Measurements from ENCODE around the gene TUBG2.

DNA sequence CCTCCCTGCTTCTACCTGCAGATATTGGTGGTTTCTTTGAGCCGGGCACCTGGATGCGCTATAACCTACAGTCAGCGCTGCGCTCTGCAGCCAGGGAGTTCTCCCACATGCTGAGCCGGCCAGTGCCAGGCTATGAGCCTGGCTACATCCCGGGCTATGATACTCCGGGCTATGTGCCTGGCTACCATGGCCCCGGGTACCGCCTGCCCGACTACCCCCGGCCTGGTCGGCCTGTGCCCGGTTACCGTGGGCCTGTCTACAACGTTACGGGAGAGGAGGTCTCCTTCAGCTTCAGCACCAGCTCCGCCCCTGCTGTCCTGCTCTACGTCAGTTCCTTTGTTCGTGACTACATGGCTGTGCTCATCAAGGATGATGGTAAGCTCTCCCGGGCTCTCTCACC lies 36.4 kb downstream of the TUBG2 start:
- TF ChIP-seq, protein P1, sequence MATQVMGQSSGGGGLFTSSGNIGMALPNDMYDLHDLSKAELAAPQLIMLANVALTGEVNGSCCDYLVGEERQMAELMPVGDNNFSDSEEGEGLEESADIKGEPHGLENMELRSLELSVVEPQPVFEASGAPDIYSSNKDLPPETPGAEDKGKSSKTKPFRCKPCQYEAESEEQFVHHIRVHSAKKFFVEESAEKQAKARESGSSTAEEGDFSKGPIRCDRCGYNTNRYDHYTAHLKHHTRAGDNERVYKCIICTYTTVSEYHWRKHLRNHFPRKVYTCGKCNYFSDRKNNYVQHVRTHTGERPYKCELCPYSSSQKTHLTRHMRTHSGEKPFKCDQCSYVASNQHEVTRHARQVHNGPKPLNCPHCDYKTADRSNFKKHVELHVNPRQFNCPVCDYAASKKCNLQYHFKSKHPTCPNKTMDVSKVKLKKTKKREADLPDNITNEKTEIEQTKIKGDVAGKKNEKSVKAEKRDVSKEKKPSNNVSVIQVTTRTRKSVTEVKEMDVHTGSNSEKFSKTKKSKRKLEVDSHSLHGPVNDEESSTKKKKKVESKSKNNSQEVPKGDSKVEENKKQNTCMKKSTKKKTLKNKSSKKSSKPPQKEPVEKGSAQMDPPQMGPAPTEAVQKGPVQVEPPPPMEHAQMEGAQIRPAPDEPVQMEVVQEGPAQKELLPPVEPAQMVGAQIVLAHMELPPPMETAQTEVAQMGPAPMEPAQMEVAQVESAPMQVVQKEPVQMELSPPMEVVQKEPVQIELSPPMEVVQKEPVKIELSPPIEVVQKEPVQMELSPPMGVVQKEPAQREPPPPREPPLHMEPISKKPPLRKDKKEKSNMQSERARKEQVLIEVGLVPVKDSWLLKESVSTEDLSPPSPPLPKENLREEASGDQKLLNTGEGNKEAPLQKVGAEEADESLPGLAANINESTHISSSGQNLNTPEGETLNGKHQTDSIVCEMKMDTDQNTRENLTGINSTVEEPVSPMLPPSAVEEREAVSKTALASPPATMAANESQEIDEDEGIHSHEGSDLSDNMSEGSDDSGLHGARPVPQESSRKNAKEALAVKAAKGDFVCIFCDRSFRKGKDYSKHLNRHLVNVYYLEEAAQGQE (IDR thresholded peaks at IDR 0.05; ENCODE audit: low read depth, low read length) = no peak
- TF ChIP-seq EZH2phosphoT487 (IDR thresholded peaks at IDR 0.05; ENCODE audit: borderline replicate concordance, low read depth) (no peak), CTCF (IDR thresholded peaks at IDR 0.05) (no peak), GATA2 (CRISPR knock-in tag; IDR thresholded peaks at IDR 0.05) (no peak), YY1 (IDR thresholded peaks at IDR 0.05; ENCODE audit: low read depth) (no peak), EP300 (IDR thresholded peaks at IDR 0.05; ENCODE audit: borderline replicate concordance in 1 of 2, low read depth in 1 of 2, low read length in 1 of 2) (no peak), TEAD4 (IDR thresholded peaks at IDR 0.05; ENCODE audit: borderline replicate concordance, insufficient read depth) (no peak), NRF1 (IDR thresholded peaks at IDR 0.05; ENCODE audit: low read depth, low read length) (no peak), TAF1 (IDR thresholded peaks at IDR 0.05; ENCODE audit: borderline replicate concordance, low read depth, low read length) (no peak), RCOR1 (IDR thresholded peaks at IDR 0.05; ENCODE audit: low read length) (no peak), POLR2AphosphoS5 (IDR thresholded peaks at IDR 0.05; ENCODE audit: low read depth, low read length) (no peak), SMC3 (IDR thresholded peaks at IDR 0.05; ENCODE audit: low read depth, low read length) (no peak)
- TF ChIP-seq, protein P2, sequence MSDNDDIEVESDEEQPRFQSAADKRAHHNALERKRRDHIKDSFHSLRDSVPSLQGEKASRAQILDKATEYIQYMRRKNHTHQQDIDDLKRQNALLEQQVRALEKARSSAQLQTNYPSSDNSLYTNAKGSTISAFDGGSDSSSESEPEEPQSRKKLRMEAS (IDR thresholded peaks at IDR 0.05; ENCODE audit: low read depth) = no peak

All from SK-N-SH (cell line).